Measurements from ENCODE around the gene TNKS1BP1.

TNKS1BP1 gene

DNA sequence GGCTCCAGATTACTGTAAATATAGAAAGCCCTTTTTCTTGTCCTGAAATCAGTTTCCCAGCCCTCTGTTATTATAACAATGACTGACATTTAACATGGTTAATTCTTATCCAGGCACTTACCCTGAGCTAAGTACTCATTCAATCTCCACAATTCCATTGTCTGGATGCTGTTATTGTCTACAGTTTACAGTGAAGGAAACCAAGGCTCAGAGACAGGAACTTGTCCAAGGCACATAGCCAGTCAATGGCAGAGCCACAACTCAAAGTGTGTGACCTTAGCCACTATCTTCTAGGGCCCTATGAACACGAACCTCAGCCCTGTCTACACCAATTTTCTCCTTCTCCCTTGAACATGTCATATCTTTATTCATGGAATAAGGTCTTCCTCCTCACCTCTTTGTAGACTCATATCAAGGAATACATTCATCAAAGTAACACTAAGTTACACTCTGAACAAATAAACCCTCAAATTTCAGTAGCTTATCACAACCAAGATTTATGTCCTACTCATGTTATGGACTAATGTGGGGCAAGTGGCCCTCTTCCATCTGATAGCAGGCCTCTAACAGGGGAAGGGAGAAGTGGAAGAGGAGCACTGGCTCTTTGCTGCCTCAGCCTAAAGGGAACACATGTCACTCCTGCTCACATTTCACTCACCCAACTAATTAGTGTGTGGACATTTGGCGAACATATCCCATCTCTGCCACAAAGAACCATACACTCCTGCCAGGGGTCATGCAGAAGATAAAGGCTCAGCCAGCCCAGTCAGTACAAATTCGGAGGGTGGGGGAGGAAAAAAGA lies 48.4 kb downstream of the TNKS1BP1 start:
- TF ChIP-seq, protein P1, sequence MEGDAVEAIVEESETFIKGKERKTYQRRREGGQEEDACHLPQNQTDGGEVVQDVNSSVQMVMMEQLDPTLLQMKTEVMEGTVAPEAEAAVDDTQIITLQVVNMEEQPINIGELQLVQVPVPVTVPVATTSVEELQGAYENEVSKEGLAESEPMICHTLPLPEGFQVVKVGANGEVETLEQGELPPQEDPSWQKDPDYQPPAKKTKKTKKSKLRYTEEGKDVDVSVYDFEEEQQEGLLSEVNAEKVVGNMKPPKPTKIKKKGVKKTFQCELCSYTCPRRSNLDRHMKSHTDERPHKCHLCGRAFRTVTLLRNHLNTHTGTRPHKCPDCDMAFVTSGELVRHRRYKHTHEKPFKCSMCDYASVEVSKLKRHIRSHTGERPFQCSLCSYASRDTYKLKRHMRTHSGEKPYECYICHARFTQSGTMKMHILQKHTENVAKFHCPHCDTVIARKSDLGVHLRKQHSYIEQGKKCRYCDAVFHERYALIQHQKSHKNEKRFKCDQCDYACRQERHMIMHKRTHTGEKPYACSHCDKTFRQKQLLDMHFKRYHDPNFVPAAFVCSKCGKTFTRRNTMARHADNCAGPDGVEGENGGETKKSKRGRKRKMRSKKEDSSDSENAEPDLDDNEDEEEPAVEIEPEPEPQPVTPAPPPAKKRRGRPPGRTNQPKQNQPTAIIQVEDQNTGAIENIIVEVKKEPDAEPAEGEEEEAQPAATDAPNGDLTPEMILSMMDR (IDR thresholded peaks at IDR 0.05; ENCODE audit: insufficient read depth, missing control alignments): no peak
- DNase-seq (ENCODE audit: insufficient read length, low spot score) (no peak), FAIRE-seq (no peak)

DNA sequence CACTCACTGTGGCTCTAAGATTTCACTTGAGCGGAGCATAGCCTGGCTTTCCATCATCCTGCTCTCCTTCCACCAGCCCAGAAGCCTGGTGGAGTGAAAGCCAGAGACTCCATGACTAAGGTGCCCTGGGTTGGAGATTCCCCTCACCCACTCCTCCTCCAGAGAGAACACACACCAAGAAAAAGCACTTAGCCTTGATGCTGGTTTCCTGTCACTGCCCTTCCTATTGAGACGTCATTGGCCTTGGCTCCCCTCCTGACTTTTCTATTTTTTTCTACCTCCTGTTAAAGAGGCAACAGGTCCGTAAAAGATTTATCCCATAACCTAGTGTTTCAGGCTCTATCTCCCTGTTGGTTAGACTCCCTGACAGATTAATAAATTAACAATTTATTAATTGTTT lies 49.2 kb downstream of the TNKS1BP1 start:
- TF ChIP-seq, protein P1 (IDR thresholded peaks at IDR 0.05; ENCODE audit: insufficient read depth, missing control alignments): no peak
- FAIRE-seq: no peak
- DNase-seq (ENCODE audit: insufficient read length, low spot score): no peak

DNA sequence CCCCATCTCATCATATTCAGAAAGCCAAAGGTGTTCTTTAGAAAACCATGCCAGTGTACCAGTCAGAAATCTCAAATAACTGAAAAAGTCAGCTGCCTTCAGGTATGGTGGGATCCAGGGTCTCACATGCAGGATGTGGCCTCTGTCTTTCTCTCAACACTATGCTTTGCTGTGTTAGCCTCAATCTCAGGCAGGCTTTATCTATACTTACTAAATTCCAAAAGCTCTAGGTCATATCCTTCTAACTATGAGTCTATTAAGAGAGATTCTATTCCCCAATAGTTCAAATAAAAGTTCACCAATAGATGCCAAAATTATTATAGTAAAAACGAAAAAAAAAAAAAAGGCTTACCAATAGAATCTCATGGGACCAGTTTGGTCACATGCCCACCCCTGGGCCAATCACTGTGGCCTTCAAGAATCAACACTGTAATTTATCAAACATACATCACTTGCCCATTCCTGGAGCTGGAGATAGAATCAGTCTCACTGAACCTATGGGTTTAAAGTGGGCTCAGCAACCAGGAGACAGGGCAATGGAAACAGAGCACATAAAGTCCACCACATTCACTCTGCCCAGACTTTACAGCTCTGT lies 49.8 kb downstream of the TNKS1BP1 start:
- no peak for DNase-seq (ENCODE audit: insufficient read length, low spot score)
- TF ChIP-seq, protein P1 (IDR thresholded peaks at IDR 0.05; ENCODE audit: insufficient read depth, missing control alignments): no peak

DNA sequence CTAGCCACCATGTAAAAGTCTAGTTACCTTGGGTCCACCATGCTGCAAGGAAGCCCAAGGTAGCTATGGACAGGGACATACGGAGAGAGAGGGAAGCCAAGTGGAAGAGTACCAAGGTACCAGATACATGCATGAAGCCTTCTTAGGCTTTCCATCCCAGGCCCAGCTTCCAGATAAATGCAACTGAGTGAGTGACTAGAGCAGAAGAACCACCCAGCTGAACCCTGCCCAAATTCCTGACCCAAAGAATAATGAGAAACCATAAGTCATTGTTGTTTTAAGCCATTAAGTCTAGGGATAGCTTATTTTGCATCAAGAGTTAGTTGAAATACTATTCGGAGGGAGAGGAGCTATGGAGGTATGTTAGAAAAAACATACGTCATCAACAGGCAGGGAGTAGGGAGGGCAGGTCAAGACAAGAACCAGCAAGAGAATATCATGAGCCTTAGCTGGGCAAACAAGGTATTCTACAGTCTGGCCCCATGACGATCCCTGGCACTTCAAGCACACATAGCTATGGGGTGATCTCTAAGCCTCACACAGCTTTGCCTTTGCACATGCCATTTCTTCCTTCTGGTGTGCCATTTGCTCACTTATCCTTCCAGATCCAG lies 51.2 kb downstream of the TNKS1BP1 start:
- DNase-seq (ENCODE audit: insufficient read length, low spot score) (no peak), FAIRE-seq (no peak)
- TF ChIP-seq, protein P1 (IDR thresholded peaks at IDR 0.05; ENCODE audit: insufficient read depth, missing control alignments): no peak

More for the DNA sequence above, 49.8 kb downstream of the TNKS1BP1 start:
- no peak for FAIRE-seq

DNA sequence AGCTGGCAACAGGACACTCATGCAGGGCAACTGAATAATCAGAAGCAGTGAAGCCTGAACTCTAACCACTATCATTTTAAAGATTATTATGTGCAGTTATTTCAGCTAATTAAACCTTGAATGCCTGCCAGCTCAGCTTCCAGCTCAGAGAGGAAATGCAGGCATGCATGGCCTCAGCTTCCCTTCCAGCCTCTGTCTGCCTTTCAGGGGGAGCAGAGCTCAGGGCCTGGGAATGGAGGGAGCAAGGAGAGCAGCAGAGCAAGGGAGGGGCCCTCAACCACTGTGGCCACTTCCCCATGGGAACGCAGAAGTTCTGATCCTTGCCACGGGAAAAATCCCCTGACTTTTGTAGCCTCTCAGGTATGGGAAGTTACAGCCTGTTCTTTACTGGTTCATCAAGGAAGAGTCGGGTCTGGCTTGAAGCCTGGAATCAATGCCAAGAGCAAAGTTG lies 55.2 kb downstream of the TNKS1BP1 start:
- FAIRE-seq: no peak
- TF ChIP-seq, protein P1 (IDR thresholded peaks at IDR 0.05; ENCODE audit: insufficient read depth, missing control alignments): no peak
- DNase-seq (ENCODE audit: insufficient read length, low spot score): no peak

DNA sequence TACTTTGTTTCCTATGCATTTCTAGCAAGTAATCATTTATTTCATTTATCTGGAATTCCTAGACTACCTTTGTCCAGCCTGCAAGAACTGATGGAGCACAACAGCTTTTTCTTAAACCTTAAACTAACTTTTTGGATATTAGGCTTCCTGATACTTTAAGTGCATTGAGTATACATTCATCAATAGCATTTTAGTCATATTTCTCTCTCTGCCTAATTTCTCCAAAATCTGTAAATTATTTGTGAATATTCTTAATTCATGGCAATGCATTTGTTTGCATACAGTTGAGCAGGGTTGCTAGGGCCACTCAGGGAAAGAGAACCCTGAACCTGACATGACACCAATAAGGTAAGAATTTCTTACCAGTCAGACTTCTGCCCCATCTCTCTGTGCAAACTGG lies 58.6 kb downstream of the TNKS1BP1 start:
- FAIRE-seq (no peak), DNase-seq (ENCODE audit: insufficient read length, low spot score) (no peak)
- TF ChIP-seq, protein P1 (IDR thresholded peaks at IDR 0.05; ENCODE audit: insufficient read depth, missing control alignments): no peak

Measured in D721Med (cell line).